Measurements from ENCODE around the gene NFATC1.

NFATC1 gene

GRCh38 chr18:79572848-79573451 lies 177.2 kb downstream of the NFATC1 start:
- no peak for TF ChIP-seq CTCF (conservative IDR thresholded peaks at IDR 0.05; ENCODE audit: low read depth, low read length)
- no peak for DNase-seq (ENCODE audit: low read depth)
- H3K4me3 ChIP-seq (ENCODE audit: low read length) = no peak overlapping the region

DNA sequence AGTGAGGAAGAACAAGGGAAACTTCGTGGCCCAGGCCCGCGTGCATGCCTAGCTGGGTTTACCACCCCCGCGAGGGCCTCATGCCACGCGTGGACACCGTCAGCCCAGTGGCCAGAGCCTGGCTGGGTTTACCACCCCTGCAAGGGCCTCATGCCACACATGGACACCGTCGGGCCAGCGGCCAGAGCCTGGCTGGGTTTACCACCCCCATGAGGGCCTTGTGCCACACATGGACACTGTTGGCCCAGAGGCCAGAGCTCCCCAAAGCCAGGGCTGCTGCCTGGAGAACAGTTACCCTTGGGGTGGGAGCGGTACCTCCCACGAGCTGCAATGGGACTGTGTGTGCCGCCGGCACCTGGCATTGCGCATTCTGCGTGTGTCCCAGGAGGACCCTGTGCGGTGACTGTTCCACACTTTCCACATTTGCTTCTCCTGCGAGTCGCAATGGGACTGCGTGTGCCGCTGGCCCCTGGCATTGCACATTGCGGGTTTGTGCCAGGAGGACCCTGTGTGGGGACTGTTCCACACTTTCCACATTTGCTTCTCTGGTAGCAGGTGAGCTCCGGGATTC lies 178.3 kb downstream of the NFATC1 start:
- DNase-seq (ENCODE audit: low read depth) = no peak
- no peak overlapping the region for H3K4me3 ChIP-seq (ENCODE audit: low read length)
- no peak for TF ChIP-seq CTCF (conservative IDR thresholded peaks at IDR 0.05; ENCODE audit: low read depth, low read length)

- no peak for DNase-seq (ENCODE audit: low read depth)
- no peak overlapping the region for H3K4me3 ChIP-seq (ENCODE audit: low read length)
- no peak for TF ChIP-seq CTCF (conservative IDR thresholded peaks at IDR 0.05; ENCODE audit: low read depth, low read length)
Measured at GRCh38 chr18:79574938-79575525, 179.3 kb downstream of the NFATC1 start.

DNA sequence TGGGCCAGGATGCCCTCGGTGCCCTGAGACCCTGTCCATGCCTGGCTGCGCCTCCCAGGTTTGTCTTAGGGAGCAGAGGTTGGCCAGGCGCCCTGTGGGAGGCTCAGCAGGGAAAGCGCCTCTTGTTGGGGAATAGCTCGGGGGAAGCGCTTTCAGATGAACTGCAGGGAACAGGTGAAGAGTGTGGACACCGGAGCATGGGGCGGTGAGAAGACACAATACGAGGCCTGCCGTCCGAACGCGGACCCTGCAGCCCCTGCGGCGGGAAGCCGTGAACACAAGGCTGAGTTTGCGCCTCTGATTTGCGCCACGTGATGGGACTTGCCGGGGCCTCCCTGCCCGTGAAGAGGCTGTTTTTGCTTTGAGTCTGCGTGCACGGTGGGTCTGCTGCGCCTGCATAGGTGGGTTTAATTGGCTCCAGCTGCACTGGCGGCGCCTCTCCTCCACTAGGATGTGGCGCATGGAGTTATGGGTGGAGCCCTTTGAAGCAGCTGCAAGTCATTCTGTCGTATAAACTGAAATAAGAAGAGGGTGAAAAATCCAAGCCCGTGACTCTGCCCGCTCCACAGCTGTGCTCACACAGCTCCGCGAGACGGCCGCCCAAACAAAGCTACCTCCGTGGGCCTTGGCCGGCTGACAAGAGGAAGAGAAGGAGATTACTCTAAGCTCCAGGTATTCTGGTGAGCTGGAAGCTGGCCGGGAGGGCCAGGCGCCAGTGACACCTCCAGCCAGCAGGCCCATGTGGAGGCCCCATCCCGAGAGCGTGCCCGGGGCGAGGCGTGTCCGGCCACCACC lies 180.4 kb downstream of the NFATC1 start:
- TF ChIP-seq CTCF (conservative IDR thresholded peaks at IDR 0.05; ENCODE audit: low read depth, low read length) = no peak
- DNase-seq (ENCODE audit: low read depth) = no peak
- no peak overlapping the region for H3K4me3 ChIP-seq (ENCODE audit: low read length)

GRCh38 chr18:79576686-79577351 lies 181.1 kb downstream of the NFATC1 start:
- TF ChIP-seq CTCF (conservative IDR thresholded peaks at IDR 0.05; ENCODE audit: low read depth, low read length) = no peak
- DNase-seq (ENCODE audit: low read depth) = no peak
- no peak overlapping the region for H3K4me3 ChIP-seq (ENCODE audit: low read length)

DNA sequence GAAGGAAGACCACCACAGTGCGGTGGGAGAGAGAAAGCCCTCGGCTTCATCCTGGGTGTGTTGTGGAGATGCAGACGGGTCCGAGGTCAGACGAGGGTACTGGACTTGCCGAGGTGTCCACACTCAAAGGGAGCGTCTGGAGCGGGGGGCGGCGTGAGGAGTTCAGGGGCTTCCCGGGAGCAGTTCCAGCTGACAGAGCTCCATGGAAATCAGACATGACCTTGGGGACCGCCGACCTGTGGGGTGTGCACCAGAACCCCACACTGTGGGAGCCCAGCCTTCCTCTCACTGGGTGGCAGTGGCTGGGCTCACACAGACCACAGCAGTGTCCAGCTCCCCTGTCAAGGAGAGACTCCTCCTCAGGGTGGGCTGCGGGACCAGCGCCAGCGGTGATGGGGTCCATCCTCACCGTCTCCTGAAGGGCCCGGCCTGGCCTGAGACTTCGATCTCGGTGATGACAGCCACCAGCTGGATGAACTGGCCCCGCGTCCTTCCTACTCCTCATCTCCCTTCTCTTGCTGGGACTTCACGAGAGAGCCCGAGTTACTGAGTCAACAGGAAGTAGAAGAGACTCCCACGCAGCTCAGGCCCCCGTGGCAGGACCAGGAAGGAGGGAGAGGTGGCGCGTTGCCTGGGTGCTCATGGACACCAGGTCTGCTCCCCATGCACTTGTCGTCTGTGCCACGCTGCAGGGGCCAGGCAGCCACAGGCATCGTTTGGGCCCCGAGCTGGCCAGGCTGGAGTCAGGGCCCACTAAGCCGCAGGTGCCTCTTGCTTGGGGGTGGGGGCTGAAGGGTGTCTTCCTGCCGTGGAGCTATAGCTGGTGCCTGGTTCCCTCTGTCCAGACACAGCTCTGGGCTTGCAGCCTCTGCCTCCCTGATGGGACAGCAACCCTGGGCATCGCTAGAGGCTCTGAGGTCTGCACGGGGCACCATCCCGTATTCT lies 182.0 kb downstream of the NFATC1 start:
- DNase-seq (ENCODE audit: low read depth) = no peak
- no peak overlapping the region for H3K4me3 ChIP-seq (ENCODE audit: low read length)
- no peak for TF ChIP-seq CTCF (conservative IDR thresholded peaks at IDR 0.05; ENCODE audit: low read depth, low read length)
